HG02642 (cell line): ENCODE results near the gene LAMTOR5.
"Not testable (repeated sequence)": the region's sequence is repeated elsewhere in the genome, so short reads cannot be mapped to it uniquely, and the experiment has no call there.

Experiments
- ATAC-seq: cut with Tn5 transposase; IDR thresholded peaks from one replicate; pipeline ENCODE4 v1.9.1; 2021; ENCODE audit warnings: mild to moderate bottlenecking; ENCODE audit not compliant: unreplicated experiment, poor library complexity

The LAMTOR5 gene

DNA sequence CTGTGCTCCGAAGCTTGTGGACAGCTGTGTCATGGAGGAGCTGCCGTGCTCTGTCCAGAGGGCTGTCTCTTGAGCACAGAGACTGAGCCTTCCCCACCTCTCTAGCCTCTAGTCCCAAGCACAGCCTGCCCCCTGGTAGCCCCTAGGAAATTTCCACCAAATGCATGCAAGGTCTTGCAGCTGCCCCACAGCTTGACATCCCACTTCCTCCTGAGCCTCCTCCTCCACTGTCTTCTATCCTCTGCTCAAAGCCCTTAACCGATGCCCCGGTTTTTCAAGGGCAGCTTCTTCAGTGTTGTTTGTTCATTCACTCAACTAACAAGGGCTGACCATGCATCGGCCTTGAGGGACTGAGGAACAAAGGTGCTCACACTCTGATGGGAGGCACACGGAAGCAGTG lies 22.9 kb upstream of the LAMTOR5 start:
- no peak for ATAC-seq

DNA sequence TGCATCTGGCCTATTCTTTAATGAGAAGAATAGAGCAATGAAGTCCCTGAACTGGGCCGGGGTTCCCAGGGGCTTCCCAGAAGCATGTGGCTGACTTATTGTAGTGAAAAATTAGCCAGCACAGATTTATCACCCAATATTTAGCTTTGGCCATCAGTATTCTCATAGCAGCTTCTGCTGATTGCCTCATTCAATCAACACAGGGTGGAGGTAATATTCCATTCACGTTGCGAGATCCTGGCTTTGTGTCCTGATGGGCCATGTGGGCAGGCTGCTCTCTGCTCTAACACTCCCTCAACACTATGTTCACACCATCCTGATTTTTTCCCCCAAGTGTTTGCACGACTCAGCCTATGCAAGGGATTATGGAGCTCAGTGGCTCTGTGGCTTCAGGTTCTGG lies 21.5 kb upstream of the LAMTOR5 start:
- ATAC-seq, result no peak

DNA sequence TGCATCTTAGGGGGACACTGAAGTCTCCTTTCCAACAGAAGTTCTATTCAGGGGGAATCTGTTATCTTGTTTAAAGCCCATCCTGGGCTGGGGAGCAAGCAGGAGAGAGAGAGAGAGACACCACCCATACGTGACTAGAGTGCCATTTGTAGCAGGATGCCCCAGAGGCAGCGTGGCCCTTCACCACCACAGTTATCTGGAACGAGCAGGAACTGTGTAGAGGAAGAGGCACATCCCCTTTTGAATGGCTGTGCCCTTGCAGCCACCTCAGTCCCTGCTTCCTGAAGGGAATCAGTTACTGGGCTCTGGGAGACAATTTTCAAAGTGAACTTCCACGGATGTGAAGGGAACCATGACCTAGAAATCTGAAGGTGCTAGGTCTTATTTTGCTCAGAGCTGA lies 19.4 kb upstream of the LAMTOR5 start:
- no peak for ATAC-seq

DNA sequence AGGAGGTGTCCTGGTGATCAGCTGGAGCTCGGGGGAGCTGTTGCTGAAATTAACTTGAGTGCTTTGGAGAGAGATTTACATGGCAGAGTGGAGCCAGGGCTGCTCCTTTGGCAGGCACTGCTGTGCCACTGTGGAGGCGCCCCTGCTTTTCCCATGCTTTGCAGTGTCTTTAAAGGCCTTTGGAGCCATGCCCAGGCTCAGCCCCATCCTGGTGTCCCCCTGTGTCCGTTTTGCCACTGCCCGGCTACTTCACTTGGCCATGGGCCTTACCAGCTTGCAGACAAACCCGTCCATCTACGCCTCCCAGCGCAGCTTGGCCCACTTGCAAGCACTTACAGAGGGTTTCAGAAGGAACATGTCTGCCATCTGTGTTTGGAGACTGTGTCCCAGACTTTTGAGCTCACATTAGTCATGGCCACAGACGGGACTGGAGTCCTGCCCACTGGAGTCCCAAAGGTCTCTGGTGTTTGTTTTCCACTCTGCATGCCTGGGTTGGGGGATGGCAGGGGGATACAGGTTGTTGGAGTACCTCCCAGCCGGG lies 18.2 kb upstream of the LAMTOR5 start:
- no peak for ATAC-seq

DNA sequence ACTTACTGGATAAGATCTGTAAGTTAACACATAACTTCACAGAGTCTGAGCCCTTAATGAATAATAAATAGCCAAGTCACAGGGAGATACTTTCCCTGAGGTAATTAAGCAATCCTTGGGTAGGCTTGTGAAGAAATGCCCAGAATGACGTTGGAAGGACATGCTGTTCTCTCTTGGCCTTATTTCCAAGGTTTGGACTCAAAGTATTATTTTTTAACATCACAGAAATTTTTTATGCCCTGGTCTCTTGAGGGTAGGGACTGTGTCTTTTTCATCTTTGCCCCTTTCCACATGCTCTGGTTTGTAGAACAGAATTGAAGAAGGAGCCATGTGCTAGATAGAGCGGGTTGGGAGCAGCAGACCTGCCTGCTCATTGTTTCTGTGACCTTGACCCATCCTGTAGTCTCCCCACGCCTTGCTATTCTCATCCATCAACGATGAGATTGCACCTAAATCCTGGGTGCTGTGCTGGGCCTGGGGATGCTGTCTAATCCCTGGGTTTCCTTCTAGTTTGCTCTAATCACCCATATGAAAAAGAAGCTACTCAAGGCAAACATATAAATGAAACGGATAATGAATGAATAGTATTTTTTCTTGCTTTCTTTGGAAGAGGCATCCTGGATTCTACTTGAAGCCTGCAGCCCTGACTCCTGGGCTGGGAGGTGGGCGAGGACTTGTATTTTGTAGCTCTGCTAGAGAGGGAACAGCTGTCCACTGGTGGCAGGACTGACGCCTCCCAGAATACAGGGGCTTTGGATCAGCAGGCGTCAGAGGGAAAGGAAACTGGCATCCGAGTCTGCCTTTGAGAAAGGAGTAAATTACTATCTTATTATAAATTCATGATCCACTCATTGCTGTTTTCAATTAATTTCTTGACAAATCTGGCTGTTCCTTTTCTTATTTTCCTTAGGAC lies 17.5 kb upstream of the LAMTOR5 start:
- ATAC-seq, result no peak

DNA sequence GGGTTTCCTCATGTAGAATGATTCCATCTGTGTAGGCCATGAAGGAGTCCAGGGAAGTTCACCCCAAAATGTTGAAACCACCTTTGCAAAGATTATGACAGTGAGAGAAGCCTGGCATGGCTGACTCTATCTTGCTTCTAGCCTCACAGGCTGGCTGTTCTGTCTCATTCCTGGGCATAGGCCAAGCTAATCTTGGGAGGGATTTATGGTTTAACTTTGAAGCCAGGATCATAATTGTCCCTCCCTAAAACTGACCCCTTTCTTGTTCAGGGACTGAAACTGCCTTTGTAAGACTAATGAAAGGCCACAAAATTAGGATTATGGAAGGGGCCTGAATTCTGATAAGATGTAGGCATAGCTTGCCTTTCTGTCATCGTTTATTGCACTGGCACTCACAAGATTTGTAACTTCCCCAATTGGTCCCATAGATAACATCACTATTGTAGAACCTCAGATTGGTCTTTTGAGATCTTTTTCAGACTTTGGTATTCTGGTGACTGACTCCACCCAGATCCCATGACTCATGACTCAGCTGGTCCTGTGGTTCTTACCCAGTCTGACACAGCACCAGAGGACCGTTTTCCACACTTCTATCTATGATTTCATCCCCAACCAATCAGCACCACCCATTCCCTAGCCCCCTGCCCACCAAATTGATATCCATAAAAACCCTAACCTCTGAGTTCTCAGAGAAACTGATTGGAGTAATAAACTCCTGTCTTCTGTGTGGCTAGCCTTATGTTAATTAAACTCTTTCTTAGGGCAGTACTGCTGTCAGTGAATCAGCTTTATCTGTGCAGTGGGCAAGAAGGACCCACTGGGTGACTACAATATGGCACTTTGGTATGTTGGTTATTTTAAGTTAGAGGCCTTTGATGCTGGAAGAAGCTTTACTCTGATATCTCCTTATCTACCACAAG lies 13.6 kb upstream of the LAMTOR5 start:
- ATAC-seq, result no peak

DNA sequence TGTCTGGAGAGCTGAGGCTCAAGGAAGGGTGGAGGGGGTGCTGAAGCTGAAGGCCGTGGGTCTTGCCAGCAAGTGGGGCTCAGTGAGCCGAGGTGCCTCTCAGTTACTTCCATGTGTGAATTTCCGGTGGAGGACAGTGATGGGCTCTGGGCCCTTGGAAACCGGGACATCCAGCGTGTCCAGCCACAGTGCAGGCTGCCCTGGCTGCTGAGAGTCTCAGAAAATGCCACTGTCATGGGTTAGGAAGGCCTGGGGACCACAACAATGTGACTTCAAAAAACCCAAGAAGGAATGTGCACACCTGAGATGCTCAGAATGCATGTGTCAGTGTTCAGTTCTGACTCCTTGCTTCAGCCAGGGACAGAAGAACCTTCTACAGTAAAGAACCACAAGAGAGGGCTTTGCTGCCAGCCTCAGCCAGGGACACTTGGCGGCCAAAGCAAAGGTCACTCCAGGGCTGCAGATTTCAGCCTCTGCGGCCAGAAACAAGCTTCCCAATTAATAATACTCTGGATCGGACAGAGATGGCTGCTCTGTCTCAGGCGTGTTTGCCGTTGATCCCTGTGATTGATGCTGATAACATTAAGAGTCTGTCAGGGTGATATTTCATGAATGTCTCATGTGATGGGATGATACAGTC lies 12.6 kb upstream of the LAMTOR5 start:
- no peak for ATAC-seq

DNA sequence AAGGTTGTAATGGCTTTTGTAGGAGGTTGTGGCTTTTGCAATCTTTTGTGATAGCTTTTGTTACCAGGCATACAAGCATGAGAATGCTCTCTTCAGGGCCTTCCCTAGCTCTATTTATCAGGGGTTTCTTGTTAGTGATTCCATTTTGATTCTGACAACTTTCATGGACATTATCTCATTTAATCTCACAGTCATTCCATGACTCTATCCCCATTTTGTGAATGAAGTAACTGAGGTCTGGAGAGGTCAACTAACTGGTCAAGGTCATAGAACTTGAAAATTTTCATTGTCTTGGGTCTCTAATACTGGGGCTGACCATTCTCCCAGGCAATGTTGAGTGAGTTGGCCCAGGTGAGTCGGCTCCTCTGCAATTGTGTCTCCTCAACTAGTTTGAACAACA lies 11.2 kb upstream of the LAMTOR5 start:
- ATAC-seq, result no peak

DNA sequence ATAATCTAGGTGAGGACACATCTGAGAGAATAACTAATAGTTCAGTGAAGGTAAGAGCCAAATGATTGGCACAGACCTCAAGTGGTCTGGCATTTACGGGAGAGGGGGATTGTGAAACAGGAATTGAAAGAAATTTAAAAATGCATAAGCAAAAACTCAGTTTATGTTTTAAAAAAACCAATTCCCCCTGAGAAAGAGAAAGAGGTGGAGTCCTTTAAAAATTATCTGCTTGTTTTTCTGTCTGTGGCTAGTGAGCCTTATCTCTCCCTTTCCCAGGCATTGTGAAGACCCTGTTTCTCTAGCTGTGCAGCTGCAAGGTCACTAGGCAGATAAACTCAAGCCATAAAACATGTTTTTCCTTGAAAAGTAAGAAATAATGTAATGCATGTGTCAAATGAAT lies 5.6 kb upstream of the LAMTOR5 start:
- ATAC-seq, result not testable (repeated sequence)

DNA sequence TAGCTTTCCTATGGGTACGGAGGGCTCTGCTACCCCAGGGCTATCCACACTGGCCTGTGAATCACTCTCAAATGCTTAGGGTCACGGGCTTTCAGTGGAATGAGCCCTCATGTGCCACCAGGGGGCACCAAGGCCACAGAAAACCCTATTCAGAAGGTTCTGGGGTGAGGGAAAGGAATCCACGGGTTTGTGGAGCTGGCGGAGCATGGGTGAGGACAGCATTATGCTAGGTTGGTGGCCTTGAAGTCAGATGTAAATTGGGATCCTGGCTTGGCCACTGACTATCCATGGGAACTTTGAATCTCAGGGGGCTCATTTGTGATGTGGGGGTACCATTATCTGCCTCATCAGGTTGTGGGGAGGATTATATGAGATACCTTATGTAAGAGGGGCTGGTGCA lies 5.1 kb upstream of the LAMTOR5 start:
- ATAC-seq, result no peak

DNA sequence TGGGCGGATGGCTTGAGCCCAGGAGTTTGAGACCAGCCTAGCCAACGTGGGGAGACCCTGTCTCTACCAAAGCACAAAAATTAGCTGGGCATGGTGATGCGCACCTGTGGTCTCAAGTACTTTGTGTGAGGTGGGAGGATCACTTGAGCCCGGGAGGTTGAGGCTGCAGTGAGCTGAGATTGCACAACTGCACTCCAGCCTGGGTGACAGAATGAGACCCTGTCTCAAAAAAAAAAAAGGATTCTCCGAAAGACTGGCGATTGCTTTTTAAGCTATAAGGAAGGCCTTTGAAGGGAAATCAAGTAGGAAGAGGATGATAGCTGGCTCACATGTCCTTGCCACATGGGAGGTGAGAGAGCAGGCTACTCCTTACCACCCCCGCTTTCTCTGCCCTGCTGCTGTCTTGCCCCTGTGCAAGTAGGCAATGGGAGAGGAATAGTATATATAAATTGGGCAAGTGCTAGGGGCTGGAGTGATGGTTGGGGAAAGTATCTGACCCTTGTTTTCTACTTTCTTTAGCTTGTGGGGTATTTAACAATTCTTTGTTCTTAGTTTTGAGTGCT lies 3.8 kb upstream of the LAMTOR5 start:
- no peak for ATAC-seq

DNA sequence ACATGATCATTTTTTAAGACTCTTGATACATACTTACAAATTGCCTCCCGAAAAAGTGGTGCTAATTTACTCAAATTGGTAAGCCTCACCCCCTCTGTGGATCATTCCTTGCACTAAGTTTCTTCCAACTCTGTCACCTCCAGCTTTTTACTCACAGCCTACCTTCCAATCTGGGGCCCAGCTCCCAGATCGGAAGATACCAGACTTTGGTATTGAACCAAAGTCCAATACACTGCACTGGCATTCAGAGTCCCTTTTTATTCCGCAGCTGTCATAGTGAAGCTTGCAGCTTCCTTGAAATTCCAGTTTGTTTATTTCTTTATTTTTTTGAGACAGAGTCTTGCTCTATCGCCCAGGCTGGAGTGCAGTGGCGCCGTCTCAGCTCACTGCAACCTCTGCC lies 1.8 kb upstream of the LAMTOR5 start:
- no peak for ATAC-seq

DNA sequence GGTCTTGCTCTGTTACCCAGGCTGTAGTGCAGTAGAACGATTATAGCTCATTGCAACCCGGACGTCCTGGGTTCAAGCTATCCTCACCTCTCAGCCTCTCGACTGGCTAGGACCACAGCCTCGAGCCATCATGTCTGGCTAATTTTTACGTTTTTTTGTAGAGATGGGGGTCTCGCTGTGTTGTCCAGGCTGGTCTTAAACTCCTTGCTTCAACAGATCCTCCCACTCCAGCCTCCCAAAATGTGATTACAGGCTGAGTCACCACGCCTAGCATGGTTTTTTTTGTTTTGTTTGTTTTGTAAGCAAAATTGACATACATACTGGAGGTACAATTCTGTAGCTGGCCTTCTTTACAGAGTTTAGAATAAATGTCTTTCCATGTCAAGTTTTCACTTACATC lies 994 bp upstream of the LAMTOR5 start:
- no peak for ATAC-seq

DNA sequence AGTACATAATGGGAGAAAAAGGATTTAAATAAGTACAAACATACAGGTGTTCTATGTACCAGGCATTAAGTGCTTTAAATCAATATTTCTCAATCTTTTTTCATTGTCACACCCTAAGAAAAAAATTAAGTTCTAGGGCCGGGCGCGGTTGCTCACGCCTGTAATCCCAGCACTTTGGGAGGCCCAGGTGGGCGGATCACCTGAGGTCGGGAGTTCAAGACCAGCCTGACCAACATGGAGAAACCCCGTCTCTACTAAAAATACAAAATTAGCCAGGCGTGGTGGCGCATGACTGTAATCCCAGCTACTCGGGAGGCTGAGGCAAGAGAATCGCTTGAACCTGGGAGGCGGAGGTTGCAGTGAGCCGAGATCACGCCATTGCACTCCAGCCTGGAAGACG lies 1.1 kb downstream of the LAMTOR5 start:
- ATAC-seq, result not testable (repeated sequence)

DNA sequence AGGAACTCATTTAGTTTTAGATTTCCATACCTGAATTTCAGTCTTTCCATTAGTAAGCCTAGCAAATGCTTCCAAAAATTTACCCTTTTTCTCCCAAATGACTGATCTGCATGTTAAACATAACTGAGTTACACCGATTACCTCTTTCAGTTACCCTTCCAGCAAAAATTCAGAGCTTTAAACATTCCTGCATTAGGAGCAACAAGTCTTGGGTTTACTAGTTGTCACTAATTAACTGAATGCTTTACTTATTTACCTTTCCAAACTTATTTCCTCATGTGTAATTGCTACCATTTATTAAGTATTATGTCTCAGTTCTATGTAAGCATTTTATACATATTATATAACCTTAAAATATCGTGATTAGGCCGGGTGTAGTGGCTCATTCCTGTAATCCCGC lies 3.1 kb downstream of the LAMTOR5 start:
- ATAC-seq, result no peak

DNA sequence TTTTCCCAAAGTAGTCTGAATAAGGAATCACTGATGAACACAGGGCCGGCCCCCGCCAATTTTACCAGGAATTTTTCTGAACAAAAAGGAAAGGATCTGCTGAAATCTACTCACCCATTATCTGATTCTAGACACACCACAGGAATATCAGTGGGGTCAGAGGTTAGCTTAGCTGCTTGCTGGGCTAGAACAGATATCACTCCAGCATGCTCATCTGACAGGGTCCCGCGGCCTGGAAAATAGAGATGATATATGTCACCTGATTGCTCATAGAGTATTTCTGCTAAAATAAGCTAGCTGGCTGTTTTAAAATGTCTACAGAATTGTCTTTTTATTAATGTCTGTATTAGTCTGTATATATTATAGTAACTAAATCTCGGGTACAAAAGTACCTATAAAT lies 3.7 kb downstream of the LAMTOR5 start:
- no peak for ATAC-seq

DNA sequence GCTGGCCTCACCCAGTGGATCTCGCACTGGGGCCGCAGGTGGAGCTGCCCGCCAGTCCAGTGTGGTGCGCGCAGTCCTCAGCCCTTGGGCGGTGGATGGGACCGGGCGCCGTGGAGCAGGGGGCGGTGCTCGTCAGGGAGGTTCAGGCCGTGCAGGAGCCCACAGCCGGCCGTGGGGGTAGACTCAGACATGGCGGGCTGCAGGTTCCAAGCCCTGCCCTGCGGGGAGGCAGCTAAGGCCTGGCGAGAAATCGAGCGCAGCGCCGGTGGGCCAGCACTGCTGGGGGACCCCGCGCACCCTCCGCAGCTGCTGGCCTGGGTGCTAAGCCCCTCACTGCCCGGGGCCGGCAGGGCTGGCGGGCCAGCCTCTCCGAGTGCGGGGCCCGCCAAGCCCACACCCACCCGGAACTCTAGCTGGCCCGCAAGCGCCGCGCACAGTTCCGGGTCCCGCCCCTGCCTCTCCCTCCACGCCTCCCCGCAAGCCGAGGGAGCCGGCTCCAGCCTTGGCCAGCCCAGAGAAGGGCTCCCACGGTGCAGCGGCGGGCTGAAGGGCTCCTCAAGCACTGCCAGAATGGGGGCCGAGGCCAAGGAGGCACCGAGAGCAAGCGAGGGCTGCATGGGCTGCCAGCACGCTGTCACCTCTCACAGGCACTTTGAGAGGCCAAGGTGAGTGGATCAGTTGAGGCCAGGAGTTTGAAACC lies 11.1 kb downstream of the LAMTOR5 start:
- ATAC-seq, result not testable (repeated sequence)

DNA sequence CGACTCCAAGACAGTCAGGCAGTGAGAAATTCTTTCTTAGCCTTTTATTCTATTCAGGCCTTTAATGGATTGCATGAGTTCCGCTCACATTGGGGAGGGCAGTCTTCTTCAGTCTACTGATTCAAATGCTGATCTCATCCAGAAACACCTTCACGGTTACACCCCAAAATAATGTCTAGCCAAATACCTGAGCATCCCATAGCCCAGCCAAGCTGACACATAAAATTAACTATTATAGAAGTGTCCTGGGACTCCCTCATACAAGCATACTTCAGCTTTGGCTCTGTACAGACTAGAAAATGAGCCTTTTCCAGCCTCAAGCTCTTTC lies 13.0 kb downstream of the LAMTOR5 start:
- ATAC-seq, result no peak

DNA sequence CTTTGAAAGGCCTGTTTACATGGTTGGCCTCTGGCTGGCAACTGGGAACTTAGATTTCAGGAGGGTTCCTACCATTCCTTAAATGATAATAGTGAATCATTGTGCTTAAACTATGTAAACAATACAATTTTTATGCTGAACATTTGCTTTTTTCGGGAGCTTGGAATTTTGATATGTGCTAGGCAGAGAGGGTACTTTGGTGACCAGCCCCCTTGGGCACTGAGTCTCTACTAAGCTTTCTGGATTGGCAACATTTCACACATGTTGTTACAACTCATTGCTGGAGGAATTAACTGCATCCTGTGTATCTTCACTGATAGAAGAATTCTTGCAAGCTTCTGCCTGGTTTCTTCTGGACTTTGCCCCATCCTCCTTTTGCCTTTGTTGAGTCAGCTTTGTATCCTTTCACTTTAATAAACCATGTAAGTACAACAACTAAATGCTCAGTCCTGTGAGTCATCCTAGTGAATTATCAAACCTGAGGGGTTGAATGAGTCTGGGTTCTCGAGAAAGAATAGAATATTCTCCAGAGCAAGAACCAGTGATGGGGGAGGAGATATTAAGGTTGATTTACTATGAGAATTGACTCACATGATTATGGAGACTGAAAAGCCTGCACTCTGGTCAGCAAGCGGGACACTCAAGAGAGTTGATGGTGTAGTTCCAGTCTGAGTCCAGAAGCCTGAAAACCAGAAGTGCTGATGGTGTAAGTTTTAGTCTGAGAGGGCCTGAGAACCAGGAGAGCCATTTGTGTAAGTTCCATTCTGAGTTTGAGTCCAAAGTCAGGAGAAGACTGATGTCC lies 13.6 kb downstream of the LAMTOR5 start:
- no peak for ATAC-seq
